HG03575 (cell line): ENCODE data around the gene BRIP1.
"Not testable (repeated sequence)": the region's sequence is repeated elsewhere in the genome, so short reads cannot be mapped to it uniquely, and the experiment has no call there.

Experiments used
- ATAC-seq: cut with Tn5 transposase; IDR thresholded peaks from one replicate; pipeline ENCODE4 v1.9.1; 2021; ENCODE audit not compliant: unreplicated experiment, insufficient number of reproducible peaks, low FRiP score; ENCODE audit errors: extremely low read depth

The BRIP1 gene

GRCh38 chr17:61862975-61863800 is at the start of gene BRIP1:
Gene BRIP1 (minus strand): TSS chr17:61863528. CDS start chr17:61861539, 1,989 bp downstream.
- peak; percentile 34 for ATAC-seq

DNA sequence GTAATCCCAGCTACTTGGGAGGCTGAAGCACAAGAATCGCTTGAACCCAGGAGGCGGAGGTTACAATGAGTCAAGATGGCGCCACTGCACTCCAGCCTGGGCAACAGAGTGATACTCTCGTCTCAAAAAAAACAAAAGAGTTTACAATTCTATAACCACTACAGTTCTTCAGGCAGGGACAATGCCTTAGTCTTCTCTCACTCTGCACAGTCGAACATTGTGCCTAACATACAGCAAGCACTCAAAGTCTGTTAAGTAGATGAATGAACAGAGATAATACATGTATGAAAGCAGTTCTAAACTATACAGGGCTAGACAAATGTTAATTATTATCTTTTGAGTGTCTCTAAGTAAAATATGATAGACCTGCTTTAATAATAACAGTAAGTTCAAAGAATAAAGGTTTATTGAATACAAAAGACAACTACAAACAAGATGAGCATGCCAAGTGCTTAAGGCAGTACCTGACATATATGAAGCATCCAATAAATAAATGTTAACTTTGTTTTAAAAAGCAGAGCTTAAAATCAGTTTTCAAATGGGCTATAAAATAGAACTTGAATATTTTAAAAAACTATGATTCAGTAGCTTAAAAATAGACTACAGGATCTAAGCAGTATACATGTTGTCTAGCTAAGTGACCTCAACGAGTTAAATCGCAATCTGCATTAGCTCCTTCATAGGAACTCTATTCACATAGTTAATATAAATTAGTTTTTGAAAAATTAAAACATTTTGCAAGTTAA is 45.1 kb upstream of the BRIP1 start:
- ATAC-seq, result no peak

DNA sequence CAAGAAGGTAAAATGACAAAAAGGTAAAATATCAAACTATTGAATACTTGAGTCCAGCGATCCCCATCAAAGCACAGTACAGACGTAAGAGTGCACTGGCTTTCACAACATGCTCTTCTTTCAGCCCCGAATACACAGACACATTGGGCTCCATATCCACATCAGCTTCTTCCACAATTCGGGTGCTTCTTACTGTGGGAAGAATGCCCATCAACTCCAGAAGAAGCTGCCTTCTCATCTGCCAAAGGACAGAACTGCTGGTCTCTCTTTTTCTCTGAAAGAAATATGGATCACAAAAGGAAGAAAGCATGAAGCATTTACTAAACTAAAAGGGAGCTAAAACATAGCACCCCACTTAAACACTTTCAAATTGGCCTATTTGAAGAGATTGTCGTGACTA is 44.0 kb upstream of the BRIP1 start:
- no peak for ATAC-seq

DNA sequence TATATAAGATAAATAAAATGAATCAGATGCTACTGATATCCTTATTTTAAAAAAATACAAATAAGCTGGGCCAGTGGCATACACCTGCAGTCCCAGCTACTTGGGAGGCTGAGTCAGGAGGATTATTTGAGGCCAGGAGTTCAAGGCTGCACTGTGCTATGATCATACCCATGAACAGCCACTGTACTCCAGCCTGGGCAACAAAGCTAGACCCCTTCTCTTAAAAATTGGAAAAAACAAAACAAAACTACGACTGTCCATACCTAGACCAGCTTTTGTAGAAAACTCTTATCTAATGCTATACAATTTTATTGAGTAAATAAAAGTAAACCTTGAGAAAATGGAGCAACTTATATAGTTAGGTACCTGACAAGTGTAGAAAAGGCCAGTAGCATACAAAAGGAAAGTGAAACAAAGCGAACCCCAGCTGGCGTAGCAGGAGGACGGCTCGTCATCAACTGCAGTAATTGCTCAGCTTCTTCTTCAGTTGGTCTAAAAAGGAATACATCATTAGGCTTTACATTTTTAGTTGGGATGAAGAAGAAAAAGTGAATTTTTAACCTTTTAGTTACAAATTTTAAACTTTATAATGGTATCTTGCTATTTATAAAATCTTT is 40.9 kb upstream of the BRIP1 start:
- no peak for ATAC-seq

DNA sequence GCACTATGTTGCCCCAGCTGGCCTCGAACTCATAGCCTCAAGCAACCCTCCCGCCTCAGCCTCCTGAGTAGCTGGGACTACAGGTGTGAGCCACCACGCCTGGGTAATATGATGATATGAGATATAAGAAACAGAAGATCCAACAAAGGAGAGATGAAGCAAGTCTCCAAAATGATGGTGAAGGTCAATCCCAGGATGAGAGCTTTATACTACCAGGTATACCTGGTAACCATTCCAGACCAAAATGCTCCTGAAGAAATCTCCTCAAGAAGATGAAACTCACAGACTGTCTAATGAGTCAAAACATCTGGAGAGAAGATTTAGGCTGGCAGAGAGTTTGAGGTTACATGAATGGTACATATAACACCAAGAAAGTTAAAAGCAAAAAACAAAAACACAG is 39.9 kb upstream of the BRIP1 start:
- ATAC-seq, result no peak

DNA sequence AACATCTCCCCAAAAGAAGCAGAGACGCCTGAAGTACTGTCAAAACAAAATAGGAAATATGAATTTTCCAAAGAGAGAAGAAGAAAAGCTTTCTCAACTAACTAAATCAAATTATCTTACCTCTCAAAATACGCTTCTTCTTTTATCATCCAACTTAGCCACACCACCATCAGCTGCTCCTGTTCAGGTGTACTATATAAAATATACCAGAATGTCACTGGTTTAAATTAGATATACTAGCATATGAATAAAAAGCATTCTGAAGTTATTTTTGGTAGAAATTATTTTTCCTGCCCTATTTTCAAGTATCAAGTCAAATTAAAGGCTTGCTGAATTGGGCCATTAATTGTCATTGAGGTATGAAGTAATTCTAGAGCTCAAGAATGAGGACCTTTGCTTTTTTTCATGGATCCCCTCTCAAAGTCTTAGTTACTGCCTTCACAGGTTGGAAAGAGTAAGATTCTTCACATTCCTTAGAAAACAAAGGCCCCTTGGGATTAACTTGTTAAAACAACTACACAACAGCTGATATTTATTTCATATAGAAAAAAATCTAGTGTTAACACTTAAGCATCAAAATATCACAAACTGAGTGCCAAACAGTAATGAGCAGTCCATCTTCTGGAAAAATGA is 34.3 kb upstream of the BRIP1 start:
- ATAC-seq, result no peak

DNA sequence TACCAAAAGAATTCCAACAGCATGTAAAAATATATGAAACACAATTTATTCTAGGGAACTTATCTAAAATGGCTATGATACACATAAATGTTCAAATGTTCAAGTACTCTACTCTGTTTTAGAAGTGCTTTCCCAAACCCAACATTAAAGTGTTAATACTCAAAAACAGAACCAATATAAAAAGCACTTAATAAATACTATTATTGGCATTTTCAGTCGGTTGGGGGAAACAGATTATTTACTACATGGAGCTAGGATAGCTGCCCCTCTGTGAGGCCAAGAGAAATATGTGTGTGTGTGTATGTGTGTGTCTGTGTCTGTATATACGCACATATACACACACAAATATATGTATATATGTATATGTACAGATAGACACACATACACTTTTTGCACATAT is 32.1 kb upstream of the BRIP1 start:
- no peak for ATAC-seq

DNA sequence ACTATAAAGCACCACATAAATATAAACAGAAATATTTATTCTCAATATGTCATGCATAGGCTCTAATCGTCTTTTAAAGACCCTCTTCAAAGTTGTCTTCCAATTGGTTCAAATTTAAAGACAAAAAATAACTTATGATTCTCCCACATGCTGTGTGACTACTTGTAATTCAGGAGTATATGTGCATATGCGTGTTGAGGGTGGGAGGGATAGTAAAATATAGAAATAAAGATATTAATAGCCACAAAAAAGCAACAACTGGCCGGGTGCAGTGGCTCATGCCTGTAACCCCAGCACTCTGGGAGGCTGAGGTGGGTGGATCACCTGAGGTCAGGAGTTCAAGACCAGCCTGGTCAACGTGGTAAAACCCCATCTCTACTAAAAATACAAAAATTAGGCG is 31.0 kb upstream of the BRIP1 start:
- ATAC-seq, result not testable (repeated sequence)

- ATAC-seq, result not testable (repeated sequence)
Measured at GRCh38 chr17:61887733-61888132, 24.4 kb upstream of the BRIP1 start.

DNA sequence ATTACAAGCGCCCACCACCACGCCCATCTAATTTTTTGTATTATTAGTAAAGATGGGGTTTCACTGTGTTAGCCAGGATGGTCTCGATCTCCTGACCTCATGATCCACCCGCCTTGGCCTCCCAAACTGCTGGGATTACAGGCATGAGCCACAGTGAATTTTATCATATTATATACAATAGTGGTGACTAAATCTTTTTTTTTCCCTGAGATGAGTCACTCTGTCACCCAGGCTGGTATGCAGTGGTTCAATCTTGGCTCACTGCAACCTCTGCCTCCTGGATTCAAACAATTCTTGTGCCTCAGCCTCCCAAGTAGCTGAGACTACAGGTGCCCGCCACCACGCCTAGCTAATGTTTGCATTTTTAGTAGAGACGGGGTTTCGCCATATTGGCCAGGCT is 22.5 kb upstream of the BRIP1 start:
- ATAC-seq, result not testable (repeated sequence)

DNA sequence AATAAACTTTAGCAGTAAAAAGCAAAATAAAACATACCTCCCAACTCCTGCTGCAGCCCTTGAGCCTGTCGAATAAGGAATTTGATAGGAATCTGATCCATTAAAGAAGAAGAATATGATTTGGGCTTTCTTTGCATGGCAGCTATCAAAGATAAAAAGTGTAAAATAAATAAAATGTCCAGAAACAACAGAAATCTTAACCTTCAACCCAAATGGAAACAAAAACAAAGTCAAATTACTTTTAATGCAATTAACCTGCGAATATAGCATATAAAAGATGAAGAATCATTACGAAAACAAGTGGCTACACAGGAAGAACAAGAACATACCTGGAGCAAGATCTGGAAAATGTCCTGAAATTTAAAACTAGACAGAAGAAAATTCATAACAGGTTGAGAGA is 21.5 kb upstream of the BRIP1 start:
- no peak for ATAC-seq

DNA sequence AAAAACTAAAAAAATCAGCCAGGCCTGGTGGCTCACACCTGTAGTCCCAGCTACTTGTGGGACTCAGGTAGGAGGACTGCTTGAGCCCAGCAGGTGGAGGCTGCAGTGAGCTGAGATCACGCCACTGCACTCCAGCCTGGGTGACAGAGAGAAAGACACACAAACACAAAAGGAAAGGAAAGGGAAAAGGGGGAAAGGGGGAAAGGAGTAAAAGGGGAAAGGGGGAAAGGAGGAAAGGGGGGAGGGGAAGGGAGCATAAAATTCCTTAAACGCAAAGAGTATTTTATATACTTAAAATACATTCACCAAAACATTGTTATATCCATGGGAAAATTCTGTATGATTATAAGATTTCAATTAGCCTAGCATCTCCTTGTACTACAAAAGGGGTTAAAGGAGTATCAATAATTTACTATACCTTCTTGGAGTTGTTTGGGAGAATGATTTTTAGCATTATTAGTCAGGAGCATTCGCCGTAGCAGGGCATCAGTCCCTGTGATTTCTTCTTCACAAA is 17.3 kb upstream of the BRIP1 start:
- no peak for ATAC-seq

GRCh38 chr17:61878984-61879612 is 15.8 kb upstream of the BRIP1 start:
- ATAC-seq, result no peak

GRCh38 chr17:61878520-61878919 is 15.2 kb upstream of the BRIP1 start:
- no peak for ATAC-seq

- ATAC-seq, result no peak
Measured at GRCh38 chr17:61877837-61878236, 14.5 kb upstream of the BRIP1 start.

DNA sequence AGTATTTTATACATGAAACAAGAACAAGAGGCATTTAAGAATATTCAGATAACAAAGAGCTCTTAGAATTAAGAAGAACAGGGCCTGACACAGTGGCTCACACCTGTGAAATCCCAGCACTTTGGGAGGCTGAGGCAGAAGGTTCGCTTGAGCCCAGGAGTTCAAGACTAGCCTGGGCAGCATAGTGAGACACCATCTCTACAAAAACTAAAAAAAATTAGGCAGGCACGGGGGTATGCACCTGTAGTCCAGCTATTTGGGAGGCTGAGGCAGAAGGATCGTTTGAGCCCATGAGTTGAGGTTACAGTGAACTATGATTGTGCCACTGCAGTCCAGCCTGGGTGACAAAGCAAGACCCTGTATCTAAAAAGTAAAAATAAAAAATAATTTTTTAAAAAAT is 12.5 kb upstream of the BRIP1 start:
- no peak for ATAC-seq

GRCh38 chr17:61875285-61875684 is 12.0 kb upstream of the BRIP1 start:
- ATAC-seq, result no peak

DNA sequence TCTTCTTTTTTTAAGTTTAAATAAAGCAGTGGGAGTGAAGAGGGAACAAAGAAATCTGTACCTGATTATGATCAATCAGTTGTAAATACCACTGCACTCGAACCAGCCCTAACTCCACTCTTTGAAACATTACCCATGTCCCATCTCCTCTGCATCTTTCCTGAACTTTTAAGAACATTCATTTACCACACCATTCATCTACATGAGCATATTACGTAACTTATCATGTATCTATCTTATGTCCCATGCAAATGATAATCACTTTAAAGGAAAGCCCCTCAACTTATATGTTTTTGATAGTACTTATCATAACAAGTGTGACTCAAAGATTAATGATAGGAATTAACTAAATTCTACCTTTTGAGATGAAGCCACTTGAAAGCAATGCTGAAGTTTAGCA is 10.7 kb upstream of the BRIP1 start:
- no peak for ATAC-seq

DNA sequence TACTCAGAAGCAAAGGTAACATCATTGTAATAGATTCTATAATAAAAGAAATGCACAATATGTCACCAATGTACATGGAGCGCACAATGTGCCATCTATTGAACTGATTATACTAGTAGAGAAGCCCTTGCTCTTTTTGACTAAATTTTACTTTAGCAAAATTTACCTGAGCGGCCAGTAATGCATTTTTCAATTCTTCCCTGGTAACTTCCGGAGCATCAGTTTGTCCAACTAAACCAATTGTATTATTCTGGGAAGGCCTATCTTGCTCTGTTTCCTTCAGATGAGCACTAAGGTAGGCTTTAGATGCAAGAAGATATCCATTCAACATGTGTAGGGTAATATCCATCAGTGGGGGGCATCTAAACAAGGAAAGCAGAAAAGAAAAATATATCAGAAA is 8.8 kb upstream of the BRIP1 start:
- ATAC-seq, result no peak
